ENCODE data around the gene DNM3.

Gene DNM3

GRCh38 chr1:172252321-172252720 is 411.0 kb downstream of the DNM3 start:
- no peak for DNase-seq

GRCh38 chr1:172252958-172253357 is 411.7 kb downstream of the DNM3 start:
- DNase-seq: no peak

- DNase-seq: no peak
Observed at GRCh38 chr1:172254521-172255222, 413.4 kb downstream of the DNM3 start.

- DNase-seq: peak; percentile 11
Observed at GRCh38 chr1:172255223-172255560, 413.9 kb downstream of the DNM3 start.

- DNase-seq: no peak
Observed at GRCh38 chr1:172265905-172266304, 424.6 kb downstream of the DNM3 start.

GRCh38 chr1:172266528-172267174 is 425.4 kb downstream of the DNM3 start:
- no peak for DNase-seq

- DNase-seq: no peak
Observed at GRCh38 chr1:172268237-172268636, 426.9 kb downstream of the DNM3 start.

- peak; percentile 73 for DNase-seq
Observed at GRCh38 chr1:172269084-172269483, 427.8 kb downstream of the DNM3 start.

- DNase-seq: peak; percentile 34
Observed at GRCh38 chr1:172269644-172270043, 428.3 kb downstream of the DNM3 start.

- peak; percentile 12 for DNase-seq
Observed at GRCh38 chr1:172270605-172271004, 429.3 kb downstream of the DNM3 start.

- DNase-seq: no peak
Observed at GRCh38 chr1:172272087-172272486, 430.8 kb downstream of the DNM3 start.

GRCh38 chr1:172273647-172274396 is 432.5 kb downstream of the DNM3 start:
- no peak for DNase-seq

GRCh38 chr1:172275478-172275877 is 434.2 kb downstream of the DNM3 start:
- DNase-seq: no peak

GRCh38 chr1:172276120-172276818 is 435.0 kb downstream of the DNM3 start:
- DNase-seq: no peak

- no peak for DNase-seq
Observed at GRCh38 chr1:172277275-172277674, 436.0 kb downstream of the DNM3 start.

- DNase-seq: no peak
Observed at GRCh38 chr1:172277989-172278388, 436.7 kb downstream of the DNM3 start.

- DNase-seq: peak; percentile 24
Observed at GRCh38 chr1:172278478-172278877, 437.2 kb downstream of the DNM3 start.

- no peak for DNase-seq
Observed at GRCh38 chr1:172279939-172280636, 438.8 kb downstream of the DNM3 start.

GRCh38 chr1:172283766-172284165 is 442.5 kb downstream of the DNM3 start:
- DNase-seq: no peak

- DNase-seq: peak; percentile 69
Observed at GRCh38 chr1:172286629-172287076, 445.4 kb downstream of the DNM3 start.

- no peak for DNase-seq
Observed at GRCh38 chr1:172287208-172287607, 445.9 kb downstream of the DNM3 start.

GRCh38 chr1:172288581-172288980 is 447.3 kb downstream of the DNM3 start:
- DNase-seq: no peak

GRCh38 chr1:172289448-172289847 is 448.1 kb downstream of the DNM3 start:
- DNase-seq: no peak

Data from NCI-H69 (cell line).